ENCODE data around the gene SUZ12.
"Not testable (repeated sequence)": the region's sequence is repeated elsewhere in the genome, so short reads cannot be mapped to it uniquely, and the experiment has no call there.

The SUZ12 gene

GRCh38 chr17:32033812-32034211, 97.0 kb downstream of the SUZ12 start:
- ATAC-seq: not testable (repeated sequence)

- ATAC-seq: not testable (repeated sequence)
These were observed 103.4 kb downstream of the SUZ12 start for GRCh38 chr17:32040246-32040645.

- ATAC-seq: not testable (repeated sequence)
These were observed 104.6 kb downstream of the SUZ12 start for GRCh38 chr17:32041306-32041875.

DNA sequence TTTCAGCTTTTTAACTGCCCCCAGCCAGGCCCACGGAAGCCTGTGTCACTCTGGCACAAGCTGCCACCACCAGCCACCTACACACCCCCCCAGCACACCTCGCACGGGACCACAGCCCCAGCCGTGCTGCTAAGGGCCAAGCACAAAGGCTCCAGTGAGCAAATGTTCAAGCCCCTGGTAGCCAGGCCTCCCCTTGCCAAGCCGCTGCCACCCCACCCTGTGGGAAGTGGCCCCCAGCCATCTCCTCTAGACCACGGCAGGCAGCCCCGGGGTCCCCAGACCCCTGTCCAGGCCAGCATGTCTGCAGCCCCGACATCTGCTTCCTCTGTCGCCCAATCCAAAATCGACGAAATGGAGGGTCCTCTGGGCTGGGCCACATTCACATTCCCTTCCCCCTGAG, 105.5 kb downstream of the SUZ12 start:
- not testable (repeated sequence) for ATAC-seq

DNA sequence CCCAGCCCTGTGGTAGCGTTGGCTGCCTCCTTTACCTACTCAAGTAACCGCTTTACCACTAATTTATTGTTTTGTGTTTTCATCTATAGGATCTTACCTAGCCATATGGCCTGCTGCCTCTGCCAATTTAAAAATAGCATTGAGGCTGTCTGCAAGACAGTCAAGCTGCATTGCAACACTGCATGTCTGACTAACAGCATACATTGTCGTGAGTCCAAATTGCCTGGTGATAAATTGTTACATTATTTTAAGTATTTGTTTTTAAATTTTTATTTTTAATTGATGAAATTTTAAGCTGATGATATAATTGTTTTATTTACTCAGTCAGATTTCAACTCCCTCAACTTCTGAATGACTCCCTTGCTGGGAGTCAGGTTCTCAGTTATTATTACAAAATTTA, 108.8 kb downstream of the SUZ12 start:
- not testable (repeated sequence) for ATAC-seq

DNA sequence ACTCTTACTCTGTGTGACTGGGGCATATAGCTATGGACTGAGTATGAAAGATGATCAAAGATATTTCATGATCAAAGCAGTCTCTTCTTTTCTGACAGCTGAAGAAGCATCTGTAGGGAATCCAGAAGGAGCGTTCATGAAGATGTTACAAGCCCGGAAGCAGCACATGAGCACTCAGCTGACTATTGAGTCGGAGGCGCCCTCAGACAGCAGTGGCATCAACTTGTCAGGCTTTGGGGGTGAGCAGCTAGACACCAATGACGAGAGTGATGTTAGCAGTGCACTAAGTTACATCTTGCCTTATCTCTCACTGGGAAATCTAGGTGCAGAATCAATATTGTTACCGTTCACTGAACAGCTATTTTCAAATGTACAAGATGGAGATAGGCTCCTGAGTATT, 110.9 kb downstream of the SUZ12 start:
- not testable (repeated sequence) for ATAC-seq

Data from SK-N-SH treated with all-trans-retinoic acid at 6 μM for 48 hours (cell line).